ENCODE measurements around the gene CCDC18.

DNA sequence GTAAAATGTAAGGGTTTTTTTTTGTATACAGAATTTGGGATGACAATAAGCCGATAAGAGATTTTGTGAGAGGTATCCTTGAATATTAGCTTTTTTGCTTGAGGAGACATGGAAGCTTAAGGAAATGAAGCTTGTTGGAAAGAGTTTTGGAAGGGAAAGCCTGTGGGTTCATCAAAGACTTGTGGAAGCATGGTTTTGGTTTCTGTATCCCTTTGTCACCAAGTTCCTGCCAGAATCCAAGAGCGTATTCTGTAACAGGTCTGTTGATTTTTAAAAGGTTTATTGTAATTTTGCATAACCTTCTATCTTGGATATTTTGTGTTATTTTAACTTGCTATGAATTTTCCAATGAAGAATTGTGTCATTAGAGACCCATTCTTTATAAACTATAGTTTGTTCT is 38.4 kb upstream of the CCDC18 start:
- TF ChIP-seq POLR2A (IDR thresholded peaks at IDR 0.05) (no peak), CTCF (IDR thresholded peaks at IDR 0.05) (no peak)

Measured in body of pancreas (tissue), 4 donors.